ENCODE measurements around the gene SLA2.

Gene SLA2

DNA sequence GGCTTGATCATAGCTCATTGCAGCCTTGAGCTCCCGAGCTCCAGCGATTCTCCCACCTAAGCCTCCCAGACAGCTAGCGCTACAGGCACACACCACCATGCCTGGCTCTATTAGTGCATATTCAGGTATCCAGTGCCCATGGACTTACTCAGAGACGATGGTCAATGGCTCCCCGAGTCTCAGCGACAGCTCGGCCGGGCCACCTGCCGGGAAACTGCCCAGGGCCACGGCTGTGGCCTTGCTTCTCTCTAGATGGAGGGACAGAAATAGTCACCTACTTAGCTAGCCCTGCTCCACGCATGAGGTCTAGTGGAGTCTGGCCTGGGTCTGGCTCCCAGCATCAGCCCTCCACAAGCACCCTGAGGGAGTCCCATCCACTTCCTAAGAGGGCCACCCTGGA is 11.7 kb downstream of the SLA2 start:
- no peaks in the 10 kb centered on the region for H3K27me3 ChIP-seq (ENCODE audit: low read depth)
- H3K9me3 ChIP-seq: no peaks in the 10 kb centered on the region
- in situ Hi-C loops (cut with MboI; ENCODE audit: low sequenced_read_pairs): no loop called here
- H3K36me3 ChIP-seq (replicated peaks): no peaks in the 10 kb centered on the region
- DNase-seq (ENCODE audit: low spot score in 2 of 2): no peak
- H3K4me3 ChIP-seq: no peak overlapping the region
- no peaks in the 10 kb centered on the region for H3K4me1 ChIP-seq

- no peaks in the 10 kb centered on the region for H3K9me3 ChIP-seq
- no peaks in the 10 kb centered on the region for H3K27me3 ChIP-seq (ENCODE audit: low read depth)
- no peaks in the 10 kb centered on the region for H3K4me1 ChIP-seq
- no peak overlapping the region for H3K4me3 ChIP-seq
- H3K36me3 ChIP-seq (replicated peaks): no peaks in the 10 kb centered on the region
- in situ Hi-C loops (cut with MboI; ENCODE audit: low sequenced_read_pairs): no loop called here
- no peak for DNase-seq (ENCODE audit: low spot score in 2 of 2)
Measured at GRCh38 chr20:36633285-36633772, 12.7 kb downstream of the SLA2 start.

DNA sequence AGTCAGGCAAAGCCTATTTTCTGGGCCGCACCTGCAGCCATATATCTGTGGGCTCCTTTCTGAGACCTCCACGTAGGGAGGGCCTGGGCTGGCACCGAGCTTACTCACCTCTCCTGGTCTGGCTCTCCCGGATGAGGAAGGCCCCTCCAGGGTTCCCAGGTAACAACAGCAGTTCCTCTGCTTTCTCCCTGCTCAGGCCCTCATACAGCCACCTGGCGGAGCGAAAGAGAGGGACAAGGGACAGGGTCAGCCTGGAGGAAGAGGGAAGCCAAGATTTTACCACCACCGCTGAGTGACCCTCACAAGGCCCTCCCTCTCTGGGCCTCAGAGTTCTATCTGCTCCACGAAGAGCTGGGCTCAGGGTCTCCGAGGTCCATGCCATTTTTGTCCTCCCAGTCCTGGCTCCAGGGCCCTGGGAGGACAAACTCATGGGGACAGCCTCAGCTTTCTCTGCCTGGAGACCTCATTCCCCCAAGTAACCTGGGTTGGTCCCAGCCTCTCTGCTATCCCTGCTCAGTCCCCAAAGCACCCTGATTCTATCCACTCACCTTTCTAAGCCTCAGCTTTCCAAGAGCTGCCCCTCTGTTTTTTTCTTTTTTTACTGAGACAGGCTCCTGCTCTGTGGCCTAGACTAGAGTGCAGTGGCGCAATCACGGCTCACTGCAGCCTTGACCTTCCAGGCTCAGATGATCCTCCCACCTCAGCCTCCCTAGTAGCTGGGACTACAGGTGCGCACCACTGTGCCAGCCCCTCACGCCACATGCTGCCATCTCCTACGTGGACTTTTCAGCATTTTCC is 13.3 kb downstream of the SLA2 start:
- Histone ChIP-seq H3K4me3 (no peak overlapping the region), H3K27me3 (ENCODE audit: low read depth) (no peaks in the 10 kb centered on the region), H3K36me3 (replicated peaks) (no peaks in the 10 kb centered on the region), H3K9me3 (no peaks in the 10 kb centered on the region), H3K4me1 (no peaks in the 10 kb centered on the region)
- in situ Hi-C loops (cut with MboI; ENCODE audit: low sequenced_read_pairs): no loop called here
- no peak for DNase-seq (ENCODE audit: low spot score in 2 of 2)

DNA sequence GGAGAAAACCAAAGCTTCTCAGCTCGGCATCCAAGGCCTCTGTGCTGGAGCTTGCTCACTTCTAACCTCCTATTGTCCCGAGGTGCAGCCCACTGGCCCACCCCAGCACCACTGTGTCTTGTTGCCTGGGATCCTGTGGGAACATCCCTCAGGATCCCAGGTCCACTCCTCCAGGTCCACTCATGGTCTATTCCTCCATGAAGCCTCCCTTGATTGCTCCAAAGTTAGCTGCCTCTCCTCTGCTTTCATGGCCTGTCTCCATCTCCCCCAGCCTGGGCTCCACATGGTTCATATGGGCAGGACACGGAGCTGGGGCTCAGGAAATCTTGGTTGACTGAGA is 13.9 kb downstream of the SLA2 start:
- DNase-seq (ENCODE audit: low spot score in 2 of 2): no peak
- in situ Hi-C loops (cut with MboI; ENCODE audit: low sequenced_read_pairs): no loop called here
- Histone ChIP-seq H3K36me3 (replicated peaks) (no peaks in the 10 kb centered on the region), H3K4me3 (no peak overlapping the region), H3K27me3 (ENCODE audit: low read depth) (no peaks in the 10 kb centered on the region), H3K4me1 (no peaks in the 10 kb centered on the region), H3K9me3 (no peaks in the 10 kb centered on the region)

DNA sequence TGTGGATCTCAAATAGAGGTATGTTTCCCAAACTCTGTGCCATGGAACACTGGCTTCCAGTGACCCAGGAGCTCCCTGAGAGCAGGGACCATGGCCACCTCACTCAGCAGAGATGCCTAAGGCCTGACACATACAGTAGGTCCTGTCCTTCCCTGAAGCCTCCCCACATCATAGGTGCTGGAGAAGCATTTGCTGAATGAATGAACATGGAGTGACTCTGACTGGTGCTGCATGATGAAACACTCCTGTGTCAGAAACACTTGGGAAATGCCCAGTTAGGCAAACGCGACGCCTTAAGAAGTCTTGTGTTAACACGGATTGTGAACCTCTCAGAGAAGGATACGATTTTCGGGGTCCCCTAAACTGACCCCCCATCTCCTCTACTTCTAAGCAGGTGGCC is 14.3 kb downstream of the SLA2 start:
- H3K27me3 ChIP-seq (ENCODE audit: low read depth): no peaks in the 10 kb centered on the region
- in situ Hi-C loops (cut with MboI; ENCODE audit: low sequenced_read_pairs): no loop called here
- H3K4me3 ChIP-seq: no peak overlapping the region
- no peaks in the 10 kb centered on the region for H3K36me3 ChIP-seq (replicated peaks)
- no peaks in the 10 kb centered on the region for H3K4me1 ChIP-seq
- DNase-seq (ENCODE audit: low spot score in 2 of 2): no peak
- no peaks in the 10 kb centered on the region for H3K9me3 ChIP-seq

- DNase-seq (ENCODE audit: low spot score in 2 of 2): no peak
- in situ Hi-C loops (cut with MboI; ENCODE audit: low sequenced_read_pairs): no loop called here
- Histone ChIP-seq H3K4me1 (no peaks in the 10 kb centered on the region), H3K4me3 (no peak overlapping the region), H3K9me3 (no peaks in the 10 kb centered on the region), H3K36me3 (replicated peaks) (no peaks in the 10 kb centered on the region), H3K27me3 (ENCODE audit: low read depth) (no peaks in the 10 kb centered on the region)
Measured at GRCh38 chr20:36629719-36630681, 16.0 kb downstream of the SLA2 start.

GRCh38 chr20:36628076-36628475 is 17.9 kb downstream of the SLA2 start:
- Histone ChIP-seq H3K9me3 (no peaks in the 10 kb centered on the region), H3K4me1 (no peaks in the 10 kb centered on the region), H3K4me3 (no peak overlapping the region), H3K27me3 (ENCODE audit: low read depth) (no peaks in the 10 kb centered on the region), H3K36me3 (replicated peaks) (no peaks in the 10 kb centered on the region)
- in situ Hi-C loops (cut with MboI; ENCODE audit: low sequenced_read_pairs): no loop called here
- DNase-seq (ENCODE audit: low spot score in 2 of 2): no peak

GRCh38 chr20:36624944-36625324 is 21.1 kb downstream of the SLA2 start:
- H3K4me1 ChIP-seq: no peaks in the 10 kb centered on the region
- in situ Hi-C loops (cut with MboI; ENCODE audit: low sequenced_read_pairs): no loop called here
- H3K9me3 ChIP-seq: no peaks in the 10 kb centered on the region
- DNase-seq (ENCODE audit: low spot score in 2 of 2): no peak
- no peaks in the 10 kb centered on the region for H3K36me3 ChIP-seq (replicated peaks)
- H3K4me3 ChIP-seq: no peak overlapping the region
- H3K27me3 ChIP-seq (ENCODE audit: low read depth): no peaks in the 10 kb centered on the region

DNA sequence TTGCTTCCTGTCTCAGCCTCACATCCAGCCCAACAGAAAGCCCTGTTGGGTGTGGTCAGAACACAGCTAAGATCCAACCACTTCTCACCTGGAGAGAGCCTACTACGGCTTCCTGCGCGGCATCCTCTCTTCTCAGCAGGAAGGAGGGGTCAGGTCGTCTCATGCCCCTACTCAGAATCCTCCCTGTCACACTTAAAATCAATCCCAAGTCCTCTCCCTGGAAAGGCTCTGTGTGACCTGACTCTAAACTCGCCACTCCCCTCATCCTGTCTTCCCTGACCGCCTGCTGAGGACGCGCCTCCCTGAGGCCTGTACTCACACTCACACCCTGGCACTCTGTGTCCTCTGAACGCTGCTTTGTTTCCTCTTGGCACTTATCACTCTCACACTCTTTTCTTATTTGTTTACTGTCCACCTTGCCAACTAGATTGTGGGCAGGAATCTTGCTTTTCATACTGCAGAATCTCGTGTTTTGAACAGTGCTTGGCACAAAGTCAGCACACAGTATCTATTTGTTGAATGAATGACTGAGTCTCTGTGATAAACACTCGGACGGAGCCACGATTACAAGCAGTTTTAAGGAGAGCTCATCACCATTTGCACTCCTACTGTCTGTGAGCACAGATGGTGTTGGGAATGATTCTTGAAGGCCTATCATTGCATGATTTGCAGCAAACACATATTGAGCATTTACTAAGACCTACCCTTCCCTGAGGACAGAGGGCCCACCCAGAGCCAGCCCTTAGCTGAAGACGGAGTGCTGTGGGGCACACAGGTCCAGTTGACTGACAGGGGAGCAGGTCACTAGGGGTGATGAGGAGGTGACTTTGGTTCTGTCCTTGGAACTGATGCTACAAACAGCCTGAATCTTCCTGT is 21.7 kb downstream of the SLA2 start:
- in situ Hi-C loops (cut with MboI; ENCODE audit: low sequenced_read_pairs): no loop called here
- no peaks in the 10 kb centered on the region for H3K9me3 ChIP-seq
- no peaks in the 10 kb centered on the region for H3K36me3 ChIP-seq (replicated peaks)

DNA sequence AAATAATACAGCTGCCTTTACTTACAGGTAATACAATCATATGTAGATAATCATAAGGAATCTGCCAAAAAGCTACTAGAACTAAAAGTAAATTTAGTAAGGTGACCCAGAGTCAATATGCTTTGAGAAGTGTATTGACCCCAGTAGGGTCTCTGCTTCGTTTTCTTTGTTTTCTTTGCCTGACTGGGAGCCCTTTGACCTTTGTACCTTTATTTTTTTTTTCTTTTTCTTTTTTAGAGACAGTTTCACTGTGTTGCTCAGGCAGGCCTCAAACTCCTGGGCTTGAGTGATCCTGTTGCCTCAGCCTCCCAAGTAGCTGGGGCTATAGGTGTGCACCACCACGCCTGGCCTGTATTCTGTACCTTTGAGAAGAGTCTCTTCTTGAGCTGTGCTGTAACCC is 22.6 kb downstream of the SLA2 start:
- DNase-seq (ENCODE audit: low spot score in 2 of 2): no peak
- H3K4me1 ChIP-seq: no peaks in the 10 kb centered on the region
- no peak overlapping the region for H3K4me3 ChIP-seq
- H3K27me3 ChIP-seq (ENCODE audit: low read depth): no peaks in the 10 kb centered on the region
- in situ Hi-C loops (cut with MboI; ENCODE audit: low sequenced_read_pairs): no loop called here
- no peaks in the 10 kb centered on the region for H3K36me3 ChIP-seq (replicated peaks)
- no peaks in the 10 kb centered on the region for H3K9me3 ChIP-seq

More for the DNA sequence above, 21.7 kb downstream of the SLA2 start:
- Histone ChIP-seq H3K4me3 (no peak overlapping the region), H3K4me1 (no peaks in the 10 kb centered on the region), H3K27me3 (ENCODE audit: low read depth) (no peaks in the 10 kb centered on the region)
- DNase-seq (ENCODE audit: low spot score in 2 of 2): no peak

GRCh38 chr20:36620917-36621316 is 25.1 kb downstream of the SLA2 start:
- no peaks in the 10 kb centered on the region for H3K9me3 ChIP-seq
- H3K36me3 ChIP-seq (replicated peaks): no peaks in the 10 kb centered on the region
- no peak overlapping the region for H3K4me3 ChIP-seq
- no peaks in the 10 kb centered on the region for H3K27me3 ChIP-seq (ENCODE audit: low read depth)
- DNase-seq (ENCODE audit: low spot score in 2 of 2): no peak
- no peaks in the 10 kb centered on the region for H3K4me1 ChIP-seq
- in situ Hi-C loops (cut with MboI; ENCODE audit: low sequenced_read_pairs): no loop called here

GRCh38 chr20:36614781-36615557 is 31.0 kb downstream of the SLA2 start:
- Histone ChIP-seq H3K4me3 (no peak overlapping the region), H3K9me3 (no peaks in the 10 kb centered on the region), H3K4me1 (no peaks in the 10 kb centered on the region), H3K27me3 (ENCODE audit: low read depth) (no peaks in the 10 kb centered on the region), H3K36me3 (replicated peaks) (peaks cover 40% of the 10 kb centered on the region)
- in situ Hi-C loops (cut with MboI; ENCODE audit: low sequenced_read_pairs): loop anchor here (5.0 to 10.0 kb wide), 2 partner anchors 140 to 267 kb away; no protein-coding TSS in a partner anchor
- no peak for DNase-seq (ENCODE audit: low spot score in 2 of 2)

DNA sequence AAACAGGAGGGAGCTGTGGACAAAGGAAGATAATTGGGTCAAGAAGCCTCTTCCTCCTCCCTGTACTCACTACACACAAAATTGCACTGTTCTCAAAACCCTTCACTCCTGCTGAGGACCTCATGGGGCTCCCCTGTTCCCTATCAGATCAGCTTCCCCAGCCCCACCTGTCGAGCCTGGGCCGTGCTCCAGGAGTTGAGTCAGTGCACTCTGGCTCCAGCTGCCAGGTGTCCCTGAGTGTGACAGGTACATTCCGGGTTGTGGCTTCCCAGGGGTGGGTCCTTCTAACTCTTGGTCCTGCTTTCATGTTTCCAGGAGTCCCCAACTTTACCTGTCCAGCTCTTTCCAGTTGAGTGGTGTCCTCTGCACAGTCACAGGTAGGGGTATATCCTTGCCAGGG is 32.0 kb downstream of the SLA2 start:
- Histone ChIP-seq H3K4me1 (no peaks in the 10 kb centered on the region), H3K9me3 (no peaks in the 10 kb centered on the region), H3K4me3 (no peak overlapping the region), H3K27me3 (ENCODE audit: low read depth) (no peaks in the 10 kb centered on the region), H3K36me3 (replicated peaks) (peaks cover 49% of the 10 kb centered on the region)
- in situ Hi-C loops (cut with MboI; ENCODE audit: low sequenced_read_pairs): loop anchor here (5.0 to 10.0 kb wide), 2 partner anchors 141 to 268 kb away; no protein-coding TSS in a partner anchor
- DNase-seq (ENCODE audit: low spot score in 2 of 2): no peak

Measured in HAP-1 (cell line).